Stimulated activated effector memory CD8-positive, alpha-beta T cell treated with anti-CD3 and anti-CD28 coated beads, Interleukin-12 subunit alpha, Interleukin-12 subunit beta, amount 100 ng/mL, for 72 hours (primary cell): ENCODE results near the gene RYR2.
"Not testable (repeated sequence)": the region's sequence is repeated elsewhere in the genome, so short reads cannot be mapped to it uniquely, and the experiment has no call there.

Source experiments
- ATAC-seq: fragments of 150-1000 bp; cut with Tn5 transposase; 2 replicates; pipeline ENCODE4 v1.10.0; 2021
- DNase-seq, 2 donors: peaks; one replicate each; pipeline ENCODE4 v3.0.0; 2021 to 2022; ENCODE audit warnings: low spot score in 2 of 2
- H3K27ac Mint-ChIP-seq: one replicate; pipeline ENCODE4 v1.8.0; 2022; ENCODE audit warnings: mild to moderate bottlenecking, mixed read lengths
- H3K36me3 Mint-ChIP-seq: one replicate; pipeline ENCODE4 v1.8.0; 2022; ENCODE audit warnings: mild to moderate bottlenecking, mixed read lengths
- H3K4me1 Mint-ChIP-seq: one replicate; pipeline ENCODE4 v1.8.0; 2022; ENCODE audit warnings: mixed read lengths
- H3K4me3 Mint-ChIP-seq: one replicate; pipeline ENCODE4 v1.8.0; 2022; ENCODE audit warnings: mild to moderate bottlenecking, mixed read lengths
- H3K9me3 Mint-ChIP-seq: one replicate; pipeline ENCODE4 v1.8.0; 2022; ENCODE audit warnings: mixed read lengths

The RYR2 gene

GRCh38 chr1:237316352-237316751 is 274.4 kb downstream of the RYR2 start:
- no peak overlapping the region for H3K4me3 Mint-ChIP-seq
- no peak overlapping the region for H3K27ac Mint-ChIP-seq
- no peaks in the 10 kb centered on the region for H3K36me3 Mint-ChIP-seq
- H3K9me3 Mint-ChIP-seq = no peaks in the 10 kb centered on the region
- H3K4me1 Mint-ChIP-seq = no peaks in the 10 kb centered on the region
- ATAC-seq = no peak
- DNase-seq = no peak

GRCh38 chr1:237318748-237319147 is 276.8 kb downstream of the RYR2 start:
- DNase-seq = no peak
- Mint-ChIP-seq H3K4me3 (no peak overlapping the region), H3K36me3 (no peaks in the 10 kb centered on the region), H3K4me1 (no peaks in the 10 kb centered on the region), H3K9me3 (no peaks in the 10 kb centered on the region), H3K27ac (no peak overlapping the region)
- ATAC-seq = no peak

- Mint-ChIP-seq H3K4me3 (no peak overlapping the region), H3K27ac (no peak overlapping the region), H3K9me3 (no peaks in the 10 kb centered on the region), H3K4me1 (no peaks in the 10 kb centered on the region), H3K36me3 (no peaks in the 10 kb centered on the region)
- no peak for ATAC-seq
- no peak for DNase-seq
Measured at GRCh38 chr1:237320890-237321289, 278.9 kb downstream of the RYR2 start.

- ATAC-seq (no peak), DNase-seq (no peak)
- H3K4me1 Mint-ChIP-seq = no peaks in the 10 kb centered on the region
- H3K9me3 Mint-ChIP-seq = no peaks in the 10 kb centered on the region
- no peak overlapping the region for H3K27ac Mint-ChIP-seq
- H3K4me3 Mint-ChIP-seq = no peak overlapping the region
- H3K36me3 Mint-ChIP-seq = no peaks in the 10 kb centered on the region
Measured at GRCh38 chr1:237324226-237324625, 282.2 kb downstream of the RYR2 start.

- Mint-ChIP-seq H3K36me3 (no peaks in the 10 kb centered on the region), H3K4me1 (no peaks in the 10 kb centered on the region), H3K9me3 (no peaks in the 10 kb centered on the region), H3K4me3 (no peak overlapping the region), H3K27ac (no peak overlapping the region)
- DNase-seq = no peak
- ATAC-seq = no peak
Measured at GRCh38 chr1:237327061-237327460, 285.1 kb downstream of the RYR2 start.

GRCh38 chr1:237340892-237341291 is 298.9 kb downstream of the RYR2 start:
- no peaks in the 10 kb centered on the region for H3K9me3 Mint-ChIP-seq
- H3K4me3 Mint-ChIP-seq = no peak overlapping the region
- no peaks in the 10 kb centered on the region for H3K4me1 Mint-ChIP-seq
- ATAC-seq = no peak
- no peaks in the 10 kb centered on the region for H3K36me3 Mint-ChIP-seq
- DNase-seq = no peak
- no peak overlapping the region for H3K27ac Mint-ChIP-seq

GRCh38 chr1:237341391-237341790 is 299.4 kb downstream of the RYR2 start:
- Mint-ChIP-seq H3K4me1 (no peaks in the 10 kb centered on the region), H3K27ac (no peak overlapping the region), H3K36me3 (no peaks in the 10 kb centered on the region), H3K9me3 (no peaks in the 10 kb centered on the region), H3K4me3 (no peak overlapping the region)
- ATAC-seq (no peak), DNase-seq (no peak)

GRCh38 chr1:237342730-237343129 is 300.7 kb downstream of the RYR2 start:
- Mint-ChIP-seq H3K27ac (no peak overlapping the region), H3K4me1 (no peaks in the 10 kb centered on the region), H3K36me3 (no peaks in the 10 kb centered on the region), H3K9me3 (no peaks in the 10 kb centered on the region), H3K4me3 (no peak overlapping the region)
- DNase-seq (no peak), ATAC-seq (no peak)

- ATAC-seq (no peak), DNase-seq (no peak)
- H3K36me3 Mint-ChIP-seq = no peaks in the 10 kb centered on the region
- no peaks in the 10 kb centered on the region for H3K9me3 Mint-ChIP-seq
- H3K4me3 Mint-ChIP-seq = no peak overlapping the region
- no peak overlapping the region for H3K27ac Mint-ChIP-seq
- no peaks in the 10 kb centered on the region for H3K4me1 Mint-ChIP-seq
Measured at GRCh38 chr1:237352747-237353146, 310.8 kb downstream of the RYR2 start.

GRCh38 chr1:237353918-237354317 is 311.9 kb downstream of the RYR2 start:
- DNase-seq = no peak
- no peak for ATAC-seq
- Mint-ChIP-seq H3K36me3 (no peaks in the 10 kb centered on the region), H3K4me1 (no peaks in the 10 kb centered on the region), H3K9me3 (no peaks in the 10 kb centered on the region), H3K27ac (no peak overlapping the region), H3K4me3 (no peak overlapping the region)

- Mint-ChIP-seq H3K9me3 (no peaks in the 10 kb centered on the region), H3K4me1 (no peaks in the 10 kb centered on the region), H3K4me3 (no peak overlapping the region), H3K27ac (no peak overlapping the region), H3K36me3 (no peaks in the 10 kb centered on the region)
- ATAC-seq = no peak
- no peak for DNase-seq
Measured at GRCh38 chr1:237355022-237355421, 313.0 kb downstream of the RYR2 start.

GRCh38 chr1:237358555-237358954 is 316.6 kb downstream of the RYR2 start:
- Mint-ChIP-seq H3K9me3 (no peaks in the 10 kb centered on the region), H3K27ac (no peak overlapping the region), H3K36me3 (no peaks in the 10 kb centered on the region), H3K4me3 (no peak overlapping the region), H3K4me1 (no peaks in the 10 kb centered on the region)
- DNase-seq (no peak), ATAC-seq (no peak)

- Mint-ChIP-seq H3K36me3 (no peaks in the 10 kb centered on the region), H3K9me3 (peaks cover 2% of the 10 kb centered on the region), H3K27ac (no peak overlapping the region), H3K4me1 (no peaks in the 10 kb centered on the region), H3K4me3 (no peak overlapping the region)
- ATAC-seq (no peak), DNase-seq (no peak)
Measured at GRCh38 chr1:237367758-237368157, 325.8 kb downstream of the RYR2 start.

- H3K4me3 Mint-ChIP-seq, ATAC-seq, H3K27ac Mint-ChIP-seq, H3K9me3 Mint-ChIP-seq, H3K4me1 Mint-ChIP-seq, H3K36me3 Mint-ChIP-seq, DNase-seq: not testable (repeated sequence)
Measured at GRCh38 chr1:237371477-237371876, 329.5 kb downstream of the RYR2 start.

GRCh38 chr1:237383791-237384190 is 341.8 kb downstream of the RYR2 start:
- Mint-ChIP-seq H3K36me3 (no peaks in the 10 kb centered on the region), H3K9me3 (no peaks in the 10 kb centered on the region), H3K4me3 (no peak overlapping the region), H3K27ac (no peak overlapping the region), H3K4me1 (no peaks in the 10 kb centered on the region)
- no peak for ATAC-seq
- DNase-seq = no peak

- H3K4me3 Mint-ChIP-seq = no peak overlapping the region
- DNase-seq = no peak
- no peaks in the 10 kb centered on the region for H3K4me1 Mint-ChIP-seq
- no peak for ATAC-seq
- H3K27ac Mint-ChIP-seq = no peak overlapping the region
- no peaks in the 10 kb centered on the region for H3K36me3 Mint-ChIP-seq
- H3K9me3 Mint-ChIP-seq = no peaks in the 10 kb centered on the region
Measured at GRCh38 chr1:237384213-237384612, 342.2 kb downstream of the RYR2 start.

GRCh38 chr1:237386362-237387143 is 344.6 kb downstream of the RYR2 start:
- Mint-ChIP-seq H3K4me1 (no peaks in the 10 kb centered on the region), H3K4me3 (no peak overlapping the region), H3K9me3 (no peaks in the 10 kb centered on the region), H3K27ac (no peak overlapping the region), H3K36me3 (no peaks in the 10 kb centered on the region)
- DNase-seq = no peak
- no peak for ATAC-seq
